ENCODE measurements around the gene DAND5. TPM values are rescaled to one million over a fixed set of nuclear protein-coding genes. Genes with fewer than 3 reads are reported as not detected.
A peak's percentile ranks its signal among the peaks of the same experiment; 100 is the strongest.

The DAND5 gene
- total and polyA plus RNA-seq, 2 donors (not counting 1 experiment from before 2014, with no cell fraction given): not detected

GRCh38 chr19:12993562-12993961 is 24.2 kb downstream of the DAND5 start:
- no peak for DNase-seq
- no peaks in the 10 kb centered on the region for H4K20me1 ChIP-seq (ENCODE audit: control insufficient read depth, insufficient read depth, low read length, poor library complexity, severe bottlenecking)
- H3K36me3 ChIP-seq (replicated peaks in 1 of 2; ENCODE audit: control extremely low read depth in 1 of 2, control insufficient read depth in 1 of 2, extremely low read depth in 1 of 2, insufficient read depth in 2 of 2, low read length in 1 of 2): no peaks in the 10 kb centered on the region
- H3K9ac ChIP-seq (ENCODE audit: low read length): no peak overlapping the region
- intact Hi-C loops (cut with micrococcal nuclease): loop anchor here (5.0 kb wide), 1 partner anchor 1226 kb away; the partner anchor contains the start of gene ZNF441
- ATAC-seq (ENCODE audit: low read depth): no peak
- H2AFZ ChIP-seq (ENCODE audit: insufficient read depth, low read depth, low read length, poor library complexity, severe bottlenecking): no peak overlapping the region
- no peak overlapping the region for H3K4me3 ChIP-seq (ENCODE audit: control extremely low read depth in 1 of 5, extremely low read depth in 1 of 5, insufficient read depth in 1 of 5, low read depth in 2 of 5, low read length in 4 of 5)
- peaks cover 10 to 11% of the 10 kb centered on the region in 2 donors for H3K4me1 ChIP-seq (ENCODE audit: control insufficient read depth in 2 of 2, insufficient read depth in 2 of 2, low read length in 2 of 2)
- Mint-ChIP-seq H3K4me1 (peaks cover 17% of the 10 kb centered on the region), H3K27me3 (peaks cover 21% of the 10 kb centered on the region), H3K9me3 (ENCODE audit: insufficient read depth) (no peaks in the 10 kb centered on the region), H3K4me3 (peak overlapping the region; percentile 64), H3K27ac (peak overlapping the region; percentile 46)
- H3K4me2 ChIP-seq (replicated peaks; ENCODE audit: low read depth, low read length, poor library complexity, severe bottlenecking): no peak overlapping the region
- H3K27ac ChIP-seq (ENCODE audit: low read length in 2 of 2): no peak overlapping the region
- WGBS (ENCODE audit: insufficient coverage): 100% methylated on average over 7 of the region's 7 CpGs
- peaks cover 0 to 2% (median 0%) of the 10 kb centered on the region in 3 donors for H3K9me3 ChIP-seq (ENCODE audit: control extremely low read depth in 1 of 3, control insufficient read depth in 2 of 3, insufficient read depth in 1 of 3, low read length in 2 of 3)
- POLR2A ChIA-PET: interaction anchor here (0.6 to 1.4 kb wide), 2 partner anchors 9 to 111 kb away, joined by 3 to 4 read pairs; no protein-coding TSS in a partner anchor
- peaks cover 0 to 24% (median 4%) of the 10 kb centered on the region in 4 experiments for H3K27me3 ChIP-seq (replicated peaks in 1 of 4; ENCODE audit: control extremely low read depth in 1 of 4, control insufficient read depth in 3 of 4, insufficient read depth in 4 of 4, low read length in 3 of 4)
- H3K79me2 ChIP-seq (ENCODE audit: control insufficient read depth, insufficient read depth, low read length): no peaks in the 10 kb centered on the region
- TF ChIP-seq, protein P1, sequence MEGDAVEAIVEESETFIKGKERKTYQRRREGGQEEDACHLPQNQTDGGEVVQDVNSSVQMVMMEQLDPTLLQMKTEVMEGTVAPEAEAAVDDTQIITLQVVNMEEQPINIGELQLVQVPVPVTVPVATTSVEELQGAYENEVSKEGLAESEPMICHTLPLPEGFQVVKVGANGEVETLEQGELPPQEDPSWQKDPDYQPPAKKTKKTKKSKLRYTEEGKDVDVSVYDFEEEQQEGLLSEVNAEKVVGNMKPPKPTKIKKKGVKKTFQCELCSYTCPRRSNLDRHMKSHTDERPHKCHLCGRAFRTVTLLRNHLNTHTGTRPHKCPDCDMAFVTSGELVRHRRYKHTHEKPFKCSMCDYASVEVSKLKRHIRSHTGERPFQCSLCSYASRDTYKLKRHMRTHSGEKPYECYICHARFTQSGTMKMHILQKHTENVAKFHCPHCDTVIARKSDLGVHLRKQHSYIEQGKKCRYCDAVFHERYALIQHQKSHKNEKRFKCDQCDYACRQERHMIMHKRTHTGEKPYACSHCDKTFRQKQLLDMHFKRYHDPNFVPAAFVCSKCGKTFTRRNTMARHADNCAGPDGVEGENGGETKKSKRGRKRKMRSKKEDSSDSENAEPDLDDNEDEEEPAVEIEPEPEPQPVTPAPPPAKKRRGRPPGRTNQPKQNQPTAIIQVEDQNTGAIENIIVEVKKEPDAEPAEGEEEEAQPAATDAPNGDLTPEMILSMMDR (IDR thresholded peaks at IDR 0.05): no peak
- no peak for TF ChIP-seq EZH2 (IDR thresholded peaks at IDR 0.05; ENCODE audit: borderline replicate concordance, insufficient read depth, low read depth, low read length, poor library complexity, severe bottlenecking)
- CTCF ChIA-PET: interaction anchor here (0.6 to 0.9 kb wide), 2 partner anchors 68 to 103 kb away, joined by 3 read pairs; no protein-coding TSS in a partner anchor

Measured in B cell (primary cell).